HUES64 (cell line): ENCODE data around the gene CCDC82.

Experiments used
- H3K27ac ChIP-seq: 2 replicates; pipeline ENCODE4 v1.7.0; 2013; ENCODE audit warnings: low read depth, low read length, inconsistent platforms
- H3K27me3 ChIP-seq: 2 replicates; pipeline ENCODE4 v1.6.1; 2013; ENCODE audit warnings: mild to moderate bottlenecking, low read length; ENCODE audit not compliant: insufficient read depth
- H3K36me3 ChIP-seq: 2 replicates; pipeline ENCODE4 v1.6.1; 2013; ENCODE audit warnings: mild to moderate bottlenecking, low read length; ENCODE audit not compliant: insufficient read depth
- H3K4me1 ChIP-seq: 2 replicates; pipeline ENCODE4 v1.6.1; 2013; ENCODE audit warnings: mild to moderate bottlenecking, low read length, moderate library complexity; ENCODE audit not compliant: insufficient read depth
- H3K4me3 ChIP-seq: 2 replicates; pipeline ENCODE4 v1.5.1; 2013; ENCODE audit warnings: mild to moderate bottlenecking, low read length, moderate library complexity
- H3K9ac ChIP-seq: 2 replicates; pipeline ENCODE4 v1.6.1; 2013; ENCODE audit warnings: mild to moderate bottlenecking, low read depth, low read length
- H3K9me3 ChIP-seq: 2 replicates; pipeline ENCODE4 v1.6.1; 2013; ENCODE audit warnings: low read depth, low read length; ENCODE audit not compliant: insufficient read depth
- WGBS: fragments of 150-250, 120-280 bp; methylation state at CpG from one replicate; pipeline ENCODE4 v1.1.7; 2013; ENCODE audit warnings: missing lambda C conversion rate; 5-methylcytosine and 5-hydroxymethylcytosine counted together

The CCDC82 gene

DNA sequence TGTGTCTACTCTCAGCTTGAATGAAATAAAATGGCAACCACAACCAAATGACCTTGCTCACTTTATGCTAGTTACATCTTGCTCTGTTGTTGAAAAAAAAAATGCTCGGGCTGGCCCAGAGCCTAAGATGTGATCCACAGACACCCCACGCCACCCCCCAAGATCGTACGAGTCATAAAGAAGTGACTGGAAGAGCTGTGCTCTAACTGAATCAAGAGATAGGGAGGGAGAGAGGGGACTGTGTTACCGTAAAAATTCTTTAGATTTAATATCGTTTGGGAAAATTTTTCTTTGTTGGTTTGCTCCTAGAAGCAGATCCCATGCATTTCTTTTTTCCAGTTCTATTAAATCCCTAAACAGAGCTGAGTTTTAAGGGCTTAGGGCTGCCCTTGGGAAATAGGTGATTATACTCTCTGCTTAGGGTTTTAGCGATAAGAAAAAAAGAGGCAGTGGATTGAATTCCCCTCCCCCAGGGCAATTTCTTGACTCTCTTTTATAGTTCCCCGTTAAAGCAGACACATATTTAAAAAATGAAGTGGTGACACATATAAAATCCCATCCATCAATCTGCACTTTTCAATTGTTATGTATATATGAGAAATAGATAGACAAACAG lies 61.2 kb downstream of the CCDC82 start:
- Histone ChIP-seq H3K9me3 (no peaks in the 10 kb centered on the region), H3K27me3 (no peaks in the 10 kb centered on the region), H3K4me3 (no peak overlapping the region), H3K36me3 (no peaks in the 10 kb centered on the region), H3K4me1 (peaks cover 70% of the 10 kb centered on the region), H3K9ac (no peak overlapping the region), H3K27ac (no peak overlapping the region)
- 86% methylated on average over 7 of the region's 8 CpGs for WGBS

DNA sequence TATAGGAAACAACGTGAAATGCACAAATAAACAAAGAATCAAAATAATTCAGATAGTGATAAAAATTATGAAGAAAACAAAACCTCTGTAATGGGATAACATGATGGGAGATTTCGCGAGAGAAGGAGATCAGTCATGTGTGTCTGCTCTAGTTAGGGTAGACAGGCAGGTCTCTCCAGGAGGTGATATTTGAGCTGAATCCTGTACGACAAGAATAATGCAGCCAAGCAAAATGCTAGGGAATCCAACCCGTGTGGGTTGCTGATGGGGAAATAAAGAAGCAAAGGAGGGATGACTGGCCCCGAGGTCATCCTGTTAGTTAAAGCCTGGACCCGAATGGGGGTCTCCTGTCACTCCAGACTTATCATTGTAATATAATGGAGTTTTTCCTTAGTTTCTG lies 62.8 kb downstream of the CCDC82 start:
- Histone ChIP-seq H3K27ac (no peak overlapping the region), H3K4me3 (no peak overlapping the region), H3K4me1 (peaks cover 56% of the 10 kb centered on the region), H3K27me3 (no peaks in the 10 kb centered on the region), H3K9me3 (no peaks in the 10 kb centered on the region), H3K9ac (no peak overlapping the region), H3K36me3 (no peaks in the 10 kb centered on the region)
- 85% methylated on average over 5 of the region's 7 CpGs for WGBS

DNA sequence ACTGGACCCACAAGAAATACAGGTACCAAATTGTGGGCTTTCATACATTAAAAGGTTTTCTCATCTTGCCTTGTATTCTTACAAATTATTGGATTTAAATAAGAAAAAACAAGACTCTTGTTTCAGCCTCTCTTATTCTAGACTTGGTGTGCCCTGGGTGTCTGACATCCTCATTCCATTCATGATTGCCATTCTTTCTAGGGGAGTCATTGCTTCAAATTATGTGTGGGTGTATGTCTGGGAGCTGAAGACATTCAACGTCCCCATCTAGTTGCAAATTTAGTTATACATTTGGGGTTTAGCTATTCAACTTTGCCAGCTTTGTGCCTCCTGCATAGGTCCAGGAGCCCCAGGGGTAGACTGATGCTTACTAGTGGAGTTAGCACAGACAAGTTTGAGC lies 64.8 kb downstream of the CCDC82 start:
- Histone ChIP-seq H3K27ac (peak overlapping the region; percentile 48), H3K4me1 (peaks cover 53% of the 10 kb centered on the region), H3K9ac (no peak overlapping the region; the same call in 1 of the 2 replicates), H3K4me3 (no peak overlapping the region), H3K27me3 (no peaks in the 10 kb centered on the region), H3K36me3 (no peaks in the 10 kb centered on the region), H3K9me3 (no peaks in the 10 kb centered on the region)
- WGBS = 60% methylated on average over 1 of the region's 1 CpG

DNA sequence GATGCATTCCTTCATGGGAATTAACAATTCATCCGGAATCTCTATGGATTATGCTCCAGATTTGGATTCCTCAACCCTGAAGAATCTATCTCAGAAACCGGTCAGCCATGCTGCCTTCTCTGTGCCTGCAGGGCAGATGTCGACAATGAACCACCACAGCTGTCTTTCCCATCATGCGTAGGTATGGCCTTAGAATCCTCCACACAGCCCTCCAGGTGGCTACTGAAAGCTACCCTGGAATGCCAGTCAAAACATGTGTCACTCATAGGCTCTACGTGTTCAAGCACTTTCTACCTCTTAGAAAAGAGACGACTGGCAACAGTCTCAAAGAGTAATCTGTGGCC lies 66.1 kb downstream of the CCDC82 start:
- Histone ChIP-seq H3K9me3 (no peaks in the 10 kb centered on the region), H3K4me3 (no peak overlapping the region), H3K27ac (no peak overlapping the region), H3K27me3 (no peaks in the 10 kb centered on the region), H3K4me1 (peaks cover 41% of the 10 kb centered on the region), H3K9ac (no peak overlapping the region), H3K36me3 (no peaks in the 10 kb centered on the region)
- 93% methylated on average over 6 of the region's 6 CpGs for WGBS

DNA sequence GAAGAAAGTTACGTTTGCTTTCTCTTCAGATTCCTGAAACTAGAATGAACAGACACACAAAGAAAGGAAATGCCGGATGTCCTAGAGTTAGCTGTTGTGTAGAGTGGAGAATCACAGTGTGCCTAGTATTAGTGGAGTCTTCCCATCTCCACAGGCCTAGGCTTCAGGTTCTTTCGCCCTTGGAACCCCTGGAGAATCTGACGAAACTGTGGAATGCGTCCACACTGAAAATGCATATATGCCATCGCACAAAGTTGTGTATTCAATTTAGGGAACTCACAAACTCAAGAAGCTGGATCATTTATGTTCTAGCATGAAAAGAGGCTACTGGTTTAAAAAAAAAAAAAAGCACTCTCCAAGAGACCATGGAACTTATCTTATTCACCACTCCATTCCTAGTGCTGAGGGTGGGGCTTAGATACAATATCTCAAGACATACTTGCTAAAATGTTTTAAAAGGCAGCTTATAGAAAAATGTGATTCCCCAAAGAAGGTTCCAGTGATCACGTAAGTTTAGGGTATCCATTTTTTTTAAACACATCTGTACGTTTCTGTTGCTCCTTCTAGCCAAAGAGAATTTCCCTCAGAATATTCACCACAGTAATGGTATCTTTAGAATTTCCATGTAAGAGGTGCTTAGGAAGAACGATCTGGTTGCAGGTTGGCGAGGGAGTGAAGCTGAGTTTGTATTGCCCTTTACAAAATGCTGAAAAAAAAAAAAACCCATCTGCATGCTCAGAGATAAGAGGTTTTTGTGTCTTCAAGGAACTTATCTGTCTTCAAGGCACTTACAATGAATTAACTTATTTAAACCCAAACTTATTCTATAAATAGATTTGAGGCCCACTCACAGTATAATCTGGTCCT lies 66.7 kb downstream of the CCDC82 start:
- no peaks in the 10 kb centered on the region for H3K27me3 ChIP-seq
- H3K36me3 ChIP-seq = no peaks in the 10 kb centered on the region
- H3K9me3 ChIP-seq = no peaks in the 10 kb centered on the region
- no peak overlapping the region for H3K27ac ChIP-seq
- peaks cover 35% of the 10 kb centered on the region for H3K4me1 ChIP-seq
- H3K9ac ChIP-seq = no peak overlapping the region
- no peak overlapping the region for H3K4me3 ChIP-seq
- 91% methylated on average over 10 of the region's 10 CpGs for WGBS

DNA sequence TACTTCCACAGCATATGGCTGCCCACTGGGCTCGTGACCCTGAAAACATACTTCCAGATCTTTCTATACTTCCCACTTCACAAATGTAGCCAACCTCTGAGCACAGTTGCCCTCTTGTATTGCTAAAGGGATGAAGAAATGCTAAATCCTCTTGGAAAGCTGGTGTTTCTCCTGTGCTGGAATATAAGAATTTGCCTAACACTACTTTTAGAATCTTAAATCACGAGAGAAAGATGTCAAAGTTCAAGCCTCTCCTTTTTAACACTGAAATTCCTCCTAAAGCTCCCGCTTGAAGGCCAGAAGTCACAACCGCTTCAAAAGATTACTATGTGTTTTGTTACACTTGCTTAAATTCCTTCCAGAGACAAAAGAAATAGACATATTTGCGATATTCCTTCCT lies 68.6 kb downstream of the CCDC82 start:
- Histone ChIP-seq H3K36me3 (no peaks in the 10 kb centered on the region), H3K4me1 (peaks cover 40% of the 10 kb centered on the region), H3K9ac (no peak overlapping the region), H3K27ac (no peak overlapping the region), H3K27me3 (no peaks in the 10 kb centered on the region), H3K9me3 (no peaks in the 10 kb centered on the region), H3K4me3 (no peak overlapping the region)
- WGBS = 96% methylated on average over 5 of the region's 5 CpGs

DNA sequence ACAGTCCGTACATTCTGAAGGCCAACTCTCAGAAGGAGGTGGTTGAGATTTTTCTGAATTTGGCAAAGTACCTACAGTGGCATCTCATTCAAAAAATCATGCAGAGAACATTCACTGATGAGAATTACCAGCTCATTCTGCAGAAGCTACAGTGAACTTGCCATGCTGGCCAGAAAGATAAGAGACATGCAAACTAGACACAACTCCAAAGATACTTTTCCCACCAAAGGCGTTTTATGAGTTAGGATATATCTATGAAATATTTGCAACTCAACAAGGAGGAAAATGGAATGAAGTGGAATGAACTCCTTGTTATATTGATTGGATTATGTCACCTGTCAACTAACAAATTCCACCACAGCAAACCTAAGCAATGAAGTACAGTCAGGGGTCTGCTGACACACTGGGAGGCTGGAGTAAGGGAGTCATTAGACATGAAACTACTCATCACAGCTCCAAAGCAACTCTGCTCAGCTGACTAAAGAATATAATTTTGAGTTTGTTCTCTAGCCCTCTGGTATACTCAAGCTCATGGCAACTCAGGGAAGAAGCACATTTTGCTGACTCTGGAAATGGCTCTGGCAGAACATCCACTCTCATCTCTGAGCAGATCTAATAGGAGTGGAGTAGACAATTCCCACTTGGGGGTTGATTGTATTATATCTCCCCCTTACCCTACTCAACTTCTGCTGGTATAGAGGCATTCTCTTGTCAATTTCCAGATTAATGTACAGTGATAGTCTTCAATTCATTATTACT lies 69.6 kb downstream of the CCDC82 start:
- Histone ChIP-seq H3K4me3 (no peak overlapping the region), H3K9ac (no peak overlapping the region), H3K27me3 (no peaks in the 10 kb centered on the region), H3K4me1 (peaks cover 30% of the 10 kb centered on the region), H3K36me3 (no peaks in the 10 kb centered on the region), H3K9me3 (no peaks in the 10 kb centered on the region), H3K27ac (no peak overlapping the region)
- whole genome bisulfite sequencing = 100% methylated on average over 1 of the region's 2 CpGs

DNA sequence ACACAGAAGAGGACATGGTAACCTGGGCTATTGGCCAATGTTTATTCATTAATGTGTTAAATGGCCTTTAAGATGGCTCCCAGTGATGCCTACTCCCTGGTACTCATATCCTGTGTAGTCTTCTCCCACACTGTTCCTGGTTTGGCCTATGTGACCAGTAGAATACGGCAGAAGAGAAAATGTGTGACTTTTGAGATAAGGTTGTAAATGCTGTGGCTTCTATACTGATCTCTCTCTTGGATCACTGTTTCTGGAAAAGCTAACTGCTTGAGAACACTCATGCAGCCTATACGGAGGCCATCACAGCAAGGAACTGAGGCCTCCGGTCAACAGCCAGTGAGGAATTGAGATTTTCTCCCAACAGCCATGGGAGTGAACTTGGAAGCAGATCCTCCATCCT lies 70.9 kb downstream of the CCDC82 start:
- Histone ChIP-seq H3K9me3 (no peaks in the 10 kb centered on the region), H3K27me3 (no peaks in the 10 kb centered on the region), H3K4me3 (no peak overlapping the region), H3K27ac (no peak overlapping the region), H3K36me3 (no peaks in the 10 kb centered on the region), H3K4me1 (peaks cover 18% of the 10 kb centered on the region), H3K9ac (no peak overlapping the region)
- WGBS = 92% methylated on average over 3 of the region's 3 CpGs

DNA sequence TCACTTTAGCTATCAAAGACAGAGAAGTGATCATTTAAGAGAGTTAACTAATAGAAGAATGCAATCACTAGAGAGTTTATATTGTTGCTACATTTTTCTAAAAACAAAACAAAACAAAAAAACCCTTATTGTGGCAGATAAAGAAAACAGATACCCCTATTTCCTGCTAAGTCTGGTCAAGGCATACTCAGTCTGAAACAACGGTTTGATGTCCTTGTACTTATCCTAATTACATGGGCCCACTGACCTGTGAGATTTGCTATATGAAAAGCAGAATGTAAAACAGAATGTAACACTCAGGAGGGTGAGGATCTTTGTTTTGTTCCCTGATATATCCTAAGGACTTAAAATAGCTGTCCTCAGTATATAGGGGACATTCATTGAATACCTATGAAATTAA lies 71.3 kb downstream of the CCDC82 start:
- Histone ChIP-seq H3K27me3 (no peaks in the 10 kb centered on the region), H3K9ac (no peak overlapping the region), H3K27ac (no peak overlapping the region), H3K9me3 (no peaks in the 10 kb centered on the region), H3K4me1 (peaks cover 16% of the 10 kb centered on the region), H3K36me3 (no peaks in the 10 kb centered on the region), H3K4me3 (no peak overlapping the region)
- WGBS = 90% methylated on average over 1 of the region's 1 CpG

DNA sequence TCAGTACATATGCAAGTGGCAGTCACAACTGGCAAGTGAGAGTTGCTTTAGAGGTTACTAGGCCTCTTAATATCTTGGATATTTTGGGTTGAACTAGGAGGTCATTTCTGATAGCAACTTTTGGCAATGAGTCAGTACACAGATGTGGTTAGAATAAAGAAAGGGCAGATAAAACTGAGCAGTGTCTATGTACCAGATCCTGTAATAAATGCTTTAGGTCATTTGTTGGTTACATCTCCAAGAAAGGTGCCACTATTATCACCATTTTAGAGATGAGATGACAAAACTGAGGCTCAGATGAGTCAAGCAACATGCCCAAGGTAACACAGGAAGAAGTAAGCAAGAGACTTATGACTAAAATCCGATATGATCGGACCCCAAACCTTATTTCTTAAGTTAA lies 71.7 kb downstream of the CCDC82 start:
- Histone ChIP-seq H3K27me3 (no peaks in the 10 kb centered on the region), H3K9me3 (no peaks in the 10 kb centered on the region), H3K4me3 (no peak overlapping the region), H3K4me1 (peaks cover 19% of the 10 kb centered on the region), H3K36me3 (no peaks in the 10 kb centered on the region), H3K9ac (no peak overlapping the region), H3K27ac (no peak overlapping the region)
- WGBS = 100% methylated on average over 2 of the region's 2 CpGs

DNA sequence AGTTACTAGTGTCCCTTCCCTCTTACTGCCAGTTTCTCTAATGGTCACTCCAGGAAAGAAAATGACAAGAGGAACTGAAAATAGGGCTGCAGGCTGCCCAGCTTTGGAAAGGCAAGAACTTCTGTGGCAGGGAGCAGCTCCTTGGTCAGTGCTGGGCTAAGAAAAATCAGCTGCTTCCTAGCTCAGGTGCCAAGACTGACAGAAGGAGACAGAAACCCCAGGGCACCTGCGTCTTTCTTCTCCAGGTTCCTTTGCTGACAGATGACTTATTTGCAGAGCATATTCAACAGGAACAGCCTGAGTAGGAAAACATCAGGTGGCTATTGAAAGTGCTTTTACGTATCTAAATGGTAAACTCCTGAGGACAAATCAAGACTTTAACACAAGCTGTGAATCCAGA lies 72.1 kb downstream of the CCDC82 start:
- 62% methylated on average over 2 of the region's 2 CpGs for WGBS
- H3K27ac ChIP-seq = no peak overlapping the region
- no peaks in the 10 kb centered on the region for H3K9me3 ChIP-seq
- H3K36me3 ChIP-seq = no peaks in the 10 kb centered on the region
- H3K4me3 ChIP-seq = no peak overlapping the region
- peaks cover 22% of the 10 kb centered on the region for H3K4me1 ChIP-seq
- H3K27me3 ChIP-seq = no peaks in the 10 kb centered on the region
- H3K9ac ChIP-seq = no peak overlapping the region
